HFF-Myc (cell line): ENCODE data around the gene CENPK.

Source experiments
- DNase-seq: peaks from one replicate; pipeline ENCODE4 v3.0.0-alpha.2; 2011; ENCODE audit warnings: low read depth; ENCODE audit errors: extremely low read depth
- H3K4me3 ChIP-seq: replicated peaks from 2 replicates; pipeline ENCODE4 v1.5.1; 2011; ENCODE audit warnings: low read depth, mild to moderate bottlenecking, control low read depth, low read length
- TF ChIP-seq, protein P1 (sequence below): IDR thresholded peaks from 2 replicates; pipeline ENCODE4 v1.5.1; 2012; ENCODE audit warnings: mild to moderate bottlenecking, low read depth, low read length, control low read depth; ENCODE audit errors: missing control alignments

Gene CENPK

DNA sequence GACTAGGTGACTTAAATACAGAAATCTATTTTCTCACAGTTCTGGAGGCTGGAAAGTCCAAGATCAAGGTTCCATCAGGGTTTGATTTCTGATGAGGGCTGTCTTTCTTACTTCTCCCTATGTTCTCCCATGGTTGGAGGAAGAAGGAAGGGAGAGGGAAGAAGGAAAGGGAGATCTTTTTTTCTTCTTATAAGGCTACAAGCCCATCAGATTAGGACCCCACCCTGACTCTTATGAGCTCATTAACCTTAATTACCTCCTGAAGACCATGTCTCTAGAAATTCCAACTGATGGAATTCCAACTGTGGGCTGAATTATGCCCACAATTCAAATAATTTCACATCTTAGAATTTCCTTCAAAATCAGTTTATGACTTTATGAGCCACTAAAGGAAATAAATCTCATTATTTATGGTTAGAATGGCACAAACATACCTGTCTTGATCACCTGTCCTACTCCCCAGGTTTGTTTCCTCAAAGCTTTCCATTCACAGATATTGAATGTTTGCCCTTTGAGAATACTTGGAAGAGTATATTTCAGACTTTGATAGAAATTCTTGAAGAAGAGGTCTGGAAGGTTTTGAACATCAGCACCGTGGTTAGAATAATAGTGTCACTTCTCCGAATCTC, 7.7 kb upstream of the CENPK start:
- DNase-seq = no peak
- H3K4me3 ChIP-seq = no peak overlapping the region
- TF ChIP-seq, protein P1, sequence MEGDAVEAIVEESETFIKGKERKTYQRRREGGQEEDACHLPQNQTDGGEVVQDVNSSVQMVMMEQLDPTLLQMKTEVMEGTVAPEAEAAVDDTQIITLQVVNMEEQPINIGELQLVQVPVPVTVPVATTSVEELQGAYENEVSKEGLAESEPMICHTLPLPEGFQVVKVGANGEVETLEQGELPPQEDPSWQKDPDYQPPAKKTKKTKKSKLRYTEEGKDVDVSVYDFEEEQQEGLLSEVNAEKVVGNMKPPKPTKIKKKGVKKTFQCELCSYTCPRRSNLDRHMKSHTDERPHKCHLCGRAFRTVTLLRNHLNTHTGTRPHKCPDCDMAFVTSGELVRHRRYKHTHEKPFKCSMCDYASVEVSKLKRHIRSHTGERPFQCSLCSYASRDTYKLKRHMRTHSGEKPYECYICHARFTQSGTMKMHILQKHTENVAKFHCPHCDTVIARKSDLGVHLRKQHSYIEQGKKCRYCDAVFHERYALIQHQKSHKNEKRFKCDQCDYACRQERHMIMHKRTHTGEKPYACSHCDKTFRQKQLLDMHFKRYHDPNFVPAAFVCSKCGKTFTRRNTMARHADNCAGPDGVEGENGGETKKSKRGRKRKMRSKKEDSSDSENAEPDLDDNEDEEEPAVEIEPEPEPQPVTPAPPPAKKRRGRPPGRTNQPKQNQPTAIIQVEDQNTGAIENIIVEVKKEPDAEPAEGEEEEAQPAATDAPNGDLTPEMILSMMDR = no peak

DNA sequence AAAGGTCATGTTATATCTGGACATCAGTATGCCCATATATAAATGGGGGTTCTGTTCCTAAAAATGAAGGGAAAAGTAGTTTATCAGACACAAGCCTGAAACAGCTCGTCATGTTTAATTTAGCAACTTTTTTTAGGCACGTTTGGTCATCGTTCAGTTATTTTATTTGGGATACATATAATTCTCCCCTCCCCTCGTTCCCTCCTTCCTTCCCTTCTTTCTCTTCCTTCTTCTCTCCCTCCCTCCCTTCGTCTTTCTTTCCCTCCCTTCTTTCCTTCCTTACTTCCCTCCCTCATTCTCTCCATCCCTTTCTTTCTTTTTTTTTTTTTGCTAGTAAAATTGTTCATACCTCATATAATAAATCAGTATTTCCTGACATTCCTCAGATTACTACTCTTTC, 3.5 kb upstream of the CENPK start:
- no peak for DNase-seq

DNA sequence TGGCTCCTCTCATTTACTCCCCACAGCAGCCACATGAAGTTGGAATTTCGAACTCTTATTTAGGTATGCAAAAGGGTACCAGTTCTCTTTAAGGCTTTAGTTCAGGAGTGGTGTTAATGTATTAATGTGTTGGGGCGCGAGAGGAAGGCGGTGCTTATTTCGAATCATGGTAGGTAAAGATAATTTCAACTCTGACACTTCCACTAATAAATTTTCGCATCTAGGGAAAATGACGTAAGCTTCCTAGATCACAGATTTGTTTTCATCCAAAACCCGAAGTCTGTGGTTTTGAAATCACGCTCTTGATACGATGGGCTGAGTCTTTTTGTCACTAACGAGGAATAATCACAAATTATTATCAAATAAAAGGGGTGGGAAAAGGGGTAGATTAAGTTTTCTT, 809 bp upstream of the CENPK start:
- no peak for DNase-seq
- peak overlapping the region; percentile 96 for H3K4me3 ChIP-seq
- TF ChIP-seq, protein P1 = no peak

More for the DNA sequence above, 3.5 kb upstream of the CENPK start:
- TF ChIP-seq, protein P1 = no peak
- no peak overlapping the region for H3K4me3 ChIP-seq

DNA sequence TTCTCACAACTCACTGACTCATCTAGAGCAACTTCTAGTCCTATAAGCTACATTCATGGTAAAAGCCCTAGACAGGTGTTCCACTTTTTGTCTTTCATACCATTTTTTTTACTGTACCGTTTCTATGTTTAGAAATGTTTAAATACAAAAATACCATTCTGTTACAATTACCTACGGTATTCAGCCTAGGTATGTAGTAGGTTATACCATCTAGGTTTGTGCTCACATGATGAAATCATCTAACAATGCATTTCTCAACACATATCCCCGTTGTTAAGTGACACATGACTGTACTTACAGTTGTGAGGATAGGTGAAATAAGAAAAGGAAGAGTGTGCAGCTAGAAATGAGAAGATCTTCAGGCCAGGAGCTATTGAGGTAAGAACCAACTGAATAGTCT, 6.2 kb downstream of the CENPK start:
- no peak for DNase-seq
- TF ChIP-seq, protein P1 = no peak
- H3K4me3 ChIP-seq = no peak overlapping the region

DNA sequence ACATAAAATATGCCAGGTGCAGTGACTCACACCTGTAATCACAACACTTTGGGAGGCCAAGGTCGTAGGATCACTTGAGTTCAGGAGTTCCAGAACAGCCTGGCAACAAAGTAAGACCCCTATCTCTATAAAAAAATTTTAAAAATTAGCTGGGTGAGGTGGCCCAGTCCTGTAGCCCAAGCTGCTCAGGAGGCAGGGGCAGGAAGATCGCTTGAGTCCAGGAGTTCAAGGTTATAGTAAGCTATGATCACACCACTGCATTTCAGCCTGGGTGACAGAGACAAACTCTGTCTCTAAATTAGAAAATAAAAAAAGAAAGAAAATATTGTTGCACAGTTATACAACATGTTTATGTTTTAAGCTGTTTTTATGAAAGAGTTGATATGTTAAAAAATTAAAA, 6.8 kb downstream of the CENPK start:
- DNase-seq = no peak
- no peak overlapping the region for H3K4me3 ChIP-seq
- TF ChIP-seq, protein P1 = no peak

DNA sequence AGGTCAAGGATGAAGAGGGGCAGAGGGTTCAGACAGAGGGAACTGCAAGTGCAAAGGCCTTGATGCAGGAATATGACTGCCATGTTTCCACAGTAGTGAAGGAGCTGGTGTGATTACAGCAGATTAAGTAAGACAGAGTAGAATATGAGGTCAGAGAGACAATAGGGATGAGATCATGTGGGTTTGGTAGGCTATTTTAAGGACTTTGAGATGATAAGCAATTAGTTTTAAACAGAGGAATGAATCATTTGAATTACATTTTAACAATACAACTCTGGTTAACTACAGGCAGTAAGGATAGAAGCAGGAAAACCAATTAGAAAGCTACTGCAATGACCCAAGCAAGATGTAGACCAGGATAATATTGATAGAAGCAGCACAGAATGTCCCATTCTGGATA, 7.7 kb downstream of the CENPK start:
- H3K4me3 ChIP-seq = no peak overlapping the region
- TF ChIP-seq, protein P1 = no peak
- no peak for DNase-seq

DNA sequence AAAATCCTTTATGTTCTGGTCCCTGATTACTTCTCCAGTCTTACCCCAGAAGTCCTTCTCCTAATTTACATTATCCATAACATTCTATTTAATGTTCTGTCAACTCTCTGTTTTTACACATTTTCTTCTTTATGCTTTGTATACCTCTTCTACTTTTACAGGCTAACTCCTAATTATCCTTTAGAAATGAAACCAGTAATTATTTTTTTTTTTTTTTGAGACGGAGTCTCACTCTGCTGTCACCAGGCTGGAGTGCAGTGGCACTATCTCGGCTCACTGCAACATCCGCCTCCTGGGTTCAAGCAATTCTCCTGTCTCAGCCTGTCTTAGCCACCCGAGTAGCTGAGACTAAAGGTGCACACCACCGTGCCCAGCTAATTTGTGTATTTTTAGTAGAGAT, 9.0 kb downstream of the CENPK start:
- TF ChIP-seq, protein P1 = no peak
- DNase-seq = no peak
- H3K4me3 ChIP-seq = no peak overlapping the region
